ENCODE results near the gene PKIG. TPM values are rescaled to one million over a fixed set of nuclear protein-coding genes. Genes with fewer than 3 reads are reported as not detected.

PKIG gene
- total RNA-seq, 1 experiment from 2014 or later = 64.9 TPM

DNA sequence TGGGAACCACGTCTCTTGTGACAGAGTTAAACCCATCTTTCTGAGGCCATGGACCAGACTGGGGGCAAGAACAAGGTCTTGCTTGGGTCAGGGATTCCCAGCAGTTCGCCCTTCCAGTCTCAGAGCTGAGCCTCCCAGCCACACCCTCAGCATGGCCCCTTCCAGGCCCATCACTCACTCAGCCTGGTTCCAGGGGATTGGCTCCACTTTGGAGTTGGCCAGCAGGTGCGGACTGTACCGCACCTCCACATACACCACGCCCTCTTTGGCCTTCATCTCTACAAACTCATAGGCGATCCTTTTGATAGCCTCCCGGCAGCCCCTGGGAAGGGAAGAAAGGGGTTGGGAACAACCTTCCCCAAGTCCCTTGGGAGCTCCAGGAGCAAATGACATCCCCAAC, 43.9 kb downstream of the PKIG start:
- intact Hi-C loops (cut with micrococcal nuclease; ENCODE audit: unreplicated experiment) = no loop called here
- CTCF ChIA-PET = no interaction called here
- no peaks in the 10 kb centered on the region for H3K27me3 ChIP-seq (replicated peaks; ENCODE audit: insufficient read depth, low read depth, low read length, poor library complexity)
- TF ChIP-seq CTCF (conservative IDR thresholded peaks at IDR 0.05; ENCODE audit: low read depth, low read length) = no peak
- no peak for TF ChIP-seq EZH2 (IDR thresholded peaks at IDR 0.05; ENCODE audit: borderline replicate concordance, low read depth, low read length, poor library complexity, severe bottlenecking)
- no peak overlapping the region for H3K27ac ChIP-seq (ENCODE audit: low read depth, low read length, poor library complexity, severe bottlenecking)
- POLR2A ChIA-PET (ENCODE audit: low non-redundant PET) = no interaction called here
- no peak for DNase-seq (ENCODE audit: low spot score)
- no peaks in the 10 kb centered on the region for H3K9me3 ChIP-seq (ENCODE audit: low read depth, low read length, poor library complexity, severe bottlenecking)
- no peaks in the 10 kb centered on the region for H3K4me1 ChIP-seq (ENCODE audit: insufficient read depth, low read length, poor library complexity, severe bottlenecking)
- no TSS peak for BruUV-seq (replicated peaks)
- no peak overlapping the region for H3K4me3 ChIP-seq (ENCODE audit: low read depth, low read length, poor library complexity, severe bottlenecking)
- H3K36me3 ChIP-seq (ENCODE audit: insufficient read depth, low read length, poor library complexity, severe bottlenecking) = peaks cover 12% of the 10 kb centered on the region

GRCh38 chr20:44627364-44628010, 45.1 kb downstream of the PKIG start:
- POLR2A ChIA-PET (ENCODE audit: low non-redundant PET) = interaction anchor here (0.6 kb wide), 1 partner anchor 115 kb away, joined by 3 read pairs; no protein-coding TSS in a partner anchor
- CTCF ChIA-PET = no interaction called here

GRCh38 chr20:44629017-44629385, 46.6 kb downstream of the PKIG start:
- H3K4me3 ChIP-seq (ENCODE audit: low read depth, low read length, poor library complexity, severe bottlenecking) = no peak overlapping the region
- intact Hi-C loops (cut with micrococcal nuclease; ENCODE audit: unreplicated experiment) = no loop called here
- no peaks in the 10 kb centered on the region for H3K4me1 ChIP-seq (ENCODE audit: insufficient read depth, low read length, poor library complexity, severe bottlenecking)
- H3K27me3 ChIP-seq (replicated peaks; ENCODE audit: insufficient read depth, low read depth, low read length, poor library complexity) = no peaks in the 10 kb centered on the region
- BruUV-seq (replicated peaks) = no TSS peak
- no peak for DNase-seq (ENCODE audit: low spot score)
- H3K27ac ChIP-seq (ENCODE audit: low read depth, low read length, poor library complexity, severe bottlenecking) = no peak overlapping the region
- TF ChIP-seq CTCF (conservative IDR thresholded peaks at IDR 0.05; ENCODE audit: low read depth, low read length) (no peak), EZH2 (IDR thresholded peaks at IDR 0.05; ENCODE audit: borderline replicate concordance, low read depth, low read length, poor library complexity, severe bottlenecking) (no peak)
- H3K36me3 ChIP-seq (ENCODE audit: insufficient read depth, low read length, poor library complexity, severe bottlenecking) = peaks cover 3% of the 10 kb centered on the region
- ChIA-PET CTCF (no interaction called here), POLR2A (ENCODE audit: low non-redundant PET) (no interaction called here)
- H3K9me3 ChIP-seq (ENCODE audit: low read depth, low read length, poor library complexity, severe bottlenecking) = no peaks in the 10 kb centered on the region

More at GRCh38 chr20:44627364-44628010, 45.1 kb downstream of the PKIG start:
- no peaks in the 10 kb centered on the region for H3K4me1 ChIP-seq (ENCODE audit: insufficient read depth, low read length, poor library complexity, severe bottlenecking)
- H3K4me3 ChIP-seq (ENCODE audit: low read depth, low read length, poor library complexity, severe bottlenecking) = no peak overlapping the region
- no peak overlapping the region for H3K27ac ChIP-seq (ENCODE audit: low read depth, low read length, poor library complexity, severe bottlenecking)
- H3K36me3 ChIP-seq (ENCODE audit: insufficient read depth, low read length, poor library complexity, severe bottlenecking) = peaks cover 6% of the 10 kb centered on the region
- H3K9me3 ChIP-seq (ENCODE audit: low read depth, low read length, poor library complexity, severe bottlenecking) = no peaks in the 10 kb centered on the region
- H3K27me3 ChIP-seq (replicated peaks; ENCODE audit: insufficient read depth, low read depth, low read length, poor library complexity) = no peaks in the 10 kb centered on the region
- DNase-seq (ENCODE audit: low spot score) = no peak
- no TSS peak for BruUV-seq (replicated peaks)
- TF ChIP-seq EZH2 (IDR thresholded peaks at IDR 0.05; ENCODE audit: borderline replicate concordance, low read depth, low read length, poor library complexity, severe bottlenecking) (no peak), CTCF (conservative IDR thresholded peaks at IDR 0.05; ENCODE audit: low read depth, low read length) (no peak)
- intact Hi-C loops (cut with micrococcal nuclease; ENCODE audit: unreplicated experiment) = no loop called here

Data from A673 (cell line).